Measurements from ENCODE around the gene GBF1. TPM values are rescaled to one million over a fixed set of nuclear protein-coding genes. Genes with fewer than 3 reads are reported as not detected.

The GBF1 gene
- polyA plus RNA-seq, 1 donor from 2014 or later = 14.9 TPM

DNA sequence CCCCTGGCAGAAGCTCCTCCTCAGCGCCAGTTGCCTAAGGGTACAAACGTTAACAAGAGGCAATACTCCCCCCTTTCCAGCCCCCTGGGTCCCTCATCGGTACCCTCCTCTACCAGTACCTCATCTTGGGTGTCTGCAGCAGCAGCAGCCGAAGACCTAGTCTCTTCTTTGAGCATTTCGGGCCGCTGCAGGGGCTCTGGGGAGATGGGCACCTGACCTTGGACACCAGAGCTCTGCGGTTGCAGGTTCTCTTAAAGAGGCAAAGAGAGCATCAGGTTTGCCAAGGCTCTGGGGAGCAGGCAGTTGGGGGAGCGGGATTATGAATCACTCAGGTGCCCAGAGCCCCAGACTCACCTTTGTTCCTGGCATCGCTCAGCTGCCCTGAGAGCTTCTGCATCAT, 178.8 kb downstream of the GBF1 start:
- H3K4me2 ChIP-seq (ENCODE audit: low read length) = no peak overlapping the region
- peaks cover 6% of the 10 kb centered on the region for H3F3A ChIP-seq (ENCODE audit: insufficient read depth, low read length, poor library complexity, severe bottlenecking)
- no peak overlapping the region for H3K4me3 ChIP-seq (ENCODE audit: low read length)
- H4K20me1 ChIP-seq (ENCODE audit: insufficient read depth) = no peaks in the 10 kb centered on the region
- no peaks in the 10 kb centered on the region for H3K36me3 ChIP-seq (ENCODE audit: insufficient read depth, low read length)
- no peaks in the 10 kb centered on the region for H3K9me3 ChIP-seq (ENCODE audit: low read length)
- TF ChIP-seq POLR2AphosphoS5 (IDR thresholded peaks at IDR 0.05) (no peak), RAD21 (conservative IDR thresholded peaks at IDR 0.05) (no peak), MXI1 (conservative IDR thresholded peaks at IDR 0.05; ENCODE audit: poor library complexity, severe bottlenecking) (no peak), EP300 (conservative IDR thresholded peaks at IDR 0.05; ENCODE audit: poor library complexity, severe bottlenecking) (no peak), TAF1 (IDR thresholded peaks at IDR 0.05; ENCODE audit: low read depth) (no peak)
- TF ChIP-seq, protein P1, sequence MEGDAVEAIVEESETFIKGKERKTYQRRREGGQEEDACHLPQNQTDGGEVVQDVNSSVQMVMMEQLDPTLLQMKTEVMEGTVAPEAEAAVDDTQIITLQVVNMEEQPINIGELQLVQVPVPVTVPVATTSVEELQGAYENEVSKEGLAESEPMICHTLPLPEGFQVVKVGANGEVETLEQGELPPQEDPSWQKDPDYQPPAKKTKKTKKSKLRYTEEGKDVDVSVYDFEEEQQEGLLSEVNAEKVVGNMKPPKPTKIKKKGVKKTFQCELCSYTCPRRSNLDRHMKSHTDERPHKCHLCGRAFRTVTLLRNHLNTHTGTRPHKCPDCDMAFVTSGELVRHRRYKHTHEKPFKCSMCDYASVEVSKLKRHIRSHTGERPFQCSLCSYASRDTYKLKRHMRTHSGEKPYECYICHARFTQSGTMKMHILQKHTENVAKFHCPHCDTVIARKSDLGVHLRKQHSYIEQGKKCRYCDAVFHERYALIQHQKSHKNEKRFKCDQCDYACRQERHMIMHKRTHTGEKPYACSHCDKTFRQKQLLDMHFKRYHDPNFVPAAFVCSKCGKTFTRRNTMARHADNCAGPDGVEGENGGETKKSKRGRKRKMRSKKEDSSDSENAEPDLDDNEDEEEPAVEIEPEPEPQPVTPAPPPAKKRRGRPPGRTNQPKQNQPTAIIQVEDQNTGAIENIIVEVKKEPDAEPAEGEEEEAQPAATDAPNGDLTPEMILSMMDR (IDR thresholded peaks at IDR 0.05; ENCODE audit: poor library complexity, severe bottlenecking) = no peak
- TF ChIP-seq, protein P2, sequence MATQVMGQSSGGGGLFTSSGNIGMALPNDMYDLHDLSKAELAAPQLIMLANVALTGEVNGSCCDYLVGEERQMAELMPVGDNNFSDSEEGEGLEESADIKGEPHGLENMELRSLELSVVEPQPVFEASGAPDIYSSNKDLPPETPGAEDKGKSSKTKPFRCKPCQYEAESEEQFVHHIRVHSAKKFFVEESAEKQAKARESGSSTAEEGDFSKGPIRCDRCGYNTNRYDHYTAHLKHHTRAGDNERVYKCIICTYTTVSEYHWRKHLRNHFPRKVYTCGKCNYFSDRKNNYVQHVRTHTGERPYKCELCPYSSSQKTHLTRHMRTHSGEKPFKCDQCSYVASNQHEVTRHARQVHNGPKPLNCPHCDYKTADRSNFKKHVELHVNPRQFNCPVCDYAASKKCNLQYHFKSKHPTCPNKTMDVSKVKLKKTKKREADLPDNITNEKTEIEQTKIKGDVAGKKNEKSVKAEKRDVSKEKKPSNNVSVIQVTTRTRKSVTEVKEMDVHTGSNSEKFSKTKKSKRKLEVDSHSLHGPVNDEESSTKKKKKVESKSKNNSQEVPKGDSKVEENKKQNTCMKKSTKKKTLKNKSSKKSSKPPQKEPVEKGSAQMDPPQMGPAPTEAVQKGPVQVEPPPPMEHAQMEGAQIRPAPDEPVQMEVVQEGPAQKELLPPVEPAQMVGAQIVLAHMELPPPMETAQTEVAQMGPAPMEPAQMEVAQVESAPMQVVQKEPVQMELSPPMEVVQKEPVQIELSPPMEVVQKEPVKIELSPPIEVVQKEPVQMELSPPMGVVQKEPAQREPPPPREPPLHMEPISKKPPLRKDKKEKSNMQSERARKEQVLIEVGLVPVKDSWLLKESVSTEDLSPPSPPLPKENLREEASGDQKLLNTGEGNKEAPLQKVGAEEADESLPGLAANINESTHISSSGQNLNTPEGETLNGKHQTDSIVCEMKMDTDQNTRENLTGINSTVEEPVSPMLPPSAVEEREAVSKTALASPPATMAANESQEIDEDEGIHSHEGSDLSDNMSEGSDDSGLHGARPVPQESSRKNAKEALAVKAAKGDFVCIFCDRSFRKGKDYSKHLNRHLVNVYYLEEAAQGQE (IDR thresholded peaks at IDR 0.05; ENCODE audit: borderline replicate concordance) = no peak
- no peak overlapping the region for H3K9ac ChIP-seq (ENCODE audit: low read length)
- H3K27ac ChIP-seq (ENCODE audit: low read length) = no peak overlapping the region
- no peaks in the 10 kb centered on the region for H3K9me2 ChIP-seq (ENCODE audit: insufficient read depth, low read length)
- no peaks in the 10 kb centered on the region for H3K79me2 ChIP-seq (replicated peaks; ENCODE audit: insufficient read depth, low read length)
- H3K27me3 ChIP-seq (ENCODE audit: insufficient read depth, low read depth, low read length) = no peaks in the 10 kb centered on the region
- H2AFZ ChIP-seq (ENCODE audit: low read depth, low read length) = no peak overlapping the region

DNA sequence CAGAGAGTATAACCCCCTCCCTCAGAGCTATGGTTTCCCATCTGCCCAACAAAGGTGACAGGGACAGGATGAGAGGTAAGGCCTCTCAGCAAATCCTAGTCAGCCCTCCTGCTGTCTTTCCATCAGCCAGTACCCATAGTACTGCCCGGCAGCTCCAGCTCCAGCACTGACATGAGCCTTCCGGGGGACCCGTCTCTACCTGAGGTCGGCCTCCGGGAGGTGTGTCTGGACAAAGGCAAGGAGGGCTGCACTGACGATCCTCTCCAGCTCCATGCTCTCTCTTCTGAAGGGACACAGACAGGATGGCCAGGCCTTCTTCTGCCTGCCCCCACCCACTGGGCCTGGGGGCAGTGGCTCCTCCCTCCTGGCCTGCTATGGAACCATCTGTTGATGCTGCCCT, 179.6 kb downstream of the GBF1 start:
- Histone ChIP-seq H4K20me1 (ENCODE audit: insufficient read depth) (no peaks in the 10 kb centered on the region), H3K9ac (ENCODE audit: low read length) (no peak overlapping the region), H3K27ac (ENCODE audit: low read length) (no peak overlapping the region), H3F3A (ENCODE audit: insufficient read depth, low read length, poor library complexity, severe bottlenecking) (peaks cover 5% of the 10 kb centered on the region), H3K4me3 (ENCODE audit: low read length) (no peak overlapping the region), H3K9me3 (ENCODE audit: low read length) (no peaks in the 10 kb centered on the region), H3K9me2 (ENCODE audit: insufficient read depth, low read length) (no peaks in the 10 kb centered on the region), H2AFZ (ENCODE audit: low read depth, low read length) (no peak overlapping the region), H3K79me2 (replicated peaks; ENCODE audit: insufficient read depth, low read length) (no peaks in the 10 kb centered on the region), H3K36me3 (ENCODE audit: insufficient read depth, low read length) (no peaks in the 10 kb centered on the region), H3K4me2 (ENCODE audit: low read length) (no peak overlapping the region), H3K27me3 (ENCODE audit: insufficient read depth, low read depth, low read length) (no peaks in the 10 kb centered on the region)
- no peak for TF ChIP-seq MXI1 (conservative IDR thresholded peaks at IDR 0.05; ENCODE audit: poor library complexity, severe bottlenecking)
- TF ChIP-seq EP300 (conservative IDR thresholded peaks at IDR 0.05; ENCODE audit: poor library complexity, severe bottlenecking) = no peak
- TF ChIP-seq, protein P1 (IDR thresholded peaks at IDR 0.05; ENCODE audit: poor library complexity, severe bottlenecking) = no peak

Measured in neural cell (in vitro differentiated cells).